ENCODE measurements around the gene ABLIM3. TPM values are rescaled to one million over a fixed set of nuclear protein-coding genes. Genes with fewer than 3 reads are reported as not detected.

ABLIM3 gene
- total and polyA plus RNA-seq, 9 of the 15 experiments (the other 6 are each of a cell fraction or from before 2014, with no cell fraction given), result 0.03 to 0.38 (median 0.11) TPM

DNA sequence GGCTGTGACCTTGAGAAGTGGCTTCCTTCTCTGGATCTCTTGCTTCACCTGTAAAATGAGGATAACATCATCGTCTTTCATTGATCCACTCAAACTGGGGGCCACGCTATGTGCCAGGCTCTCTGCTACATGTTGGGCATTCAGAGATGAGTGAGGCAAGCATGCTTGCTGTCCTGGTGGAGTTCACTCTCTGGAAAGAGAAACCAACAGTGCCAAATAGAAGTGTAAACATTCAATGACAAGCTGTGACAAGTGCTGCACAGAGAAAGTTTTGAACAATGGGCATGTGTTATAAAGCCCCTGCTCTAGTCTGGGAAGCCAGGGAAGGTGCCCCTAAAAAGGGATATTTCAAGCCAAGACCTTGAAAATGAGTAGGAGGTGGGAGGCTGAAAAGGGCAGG, 79.5 kb downstream of the ABLIM3 start (continued):
- TF ChIP-seq GATA2 (CRISPR knock-in tag; IDR thresholded peaks at IDR 0.05), result no peak

DNA sequence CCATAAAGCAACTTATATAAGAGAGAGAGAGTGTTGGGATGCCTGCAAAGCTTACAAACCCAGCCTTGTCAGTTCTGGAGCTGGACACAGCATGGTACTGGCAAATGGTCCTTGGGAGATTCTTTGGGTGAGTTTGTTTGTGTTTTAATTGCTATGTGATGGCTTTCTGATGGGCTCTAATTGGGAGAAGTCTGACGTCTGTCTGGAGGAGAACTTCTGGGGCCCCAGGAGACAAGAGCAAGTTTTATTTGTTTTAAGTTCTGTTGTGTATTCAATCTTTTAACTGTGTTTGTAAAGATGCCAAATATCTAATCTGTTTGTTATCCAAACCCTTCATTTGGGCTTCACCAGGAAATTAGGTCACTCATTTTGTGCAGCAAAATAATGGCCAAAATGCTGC, 80.0 kb downstream of the ABLIM3 start:
- H3K4me2 ChIP-seq (ENCODE audit: insufficient read depth, low read length), result no peak overlapping the region
- in situ Hi-C loops (cut with MboI), result no loop called here

More for the DNA sequence above, 80.0 kb downstream of the ABLIM3 start:
- BruUV-seq (replicated peaks), result no TSS peak
- ATAC-seq, result no peak
- no peaks in the 10 kb centered on the region for H3K9me3 ChIP-seq (replicated peaks; ENCODE audit: control insufficient read depth, insufficient read depth, low read depth, low read length)
- H3K27ac ChIP-seq (ENCODE audit: extremely low read depth, low read depth, low read length), result no peak overlapping the region
- ChIA-PET POLR2A (no interaction called here), CTCF (ENCODE audit: low intra/inter-chr PET ratio) (no interaction called here)
- H2AFZ ChIP-seq (ENCODE audit: low read depth, low read length), result no peak overlapping the region
- TF ChIP-seq MYC (IDR thresholded peaks at IDR 0.05; ENCODE audit: low read depth, low read length) (no peak), MYC (CRISPR knock-in tag; IDR thresholded peaks at IDR 0.05; ENCODE audit: borderline replicate concordance, low read depth) (no peak), ZC3H4 (CRISPR knock-in tag; IDR thresholded peaks at IDR 0.05; ENCODE audit: borderline replicate concordance) (no peak), MCM7 (IDR thresholded peaks at IDR 0.05) (no peak), HLTF (IDR thresholded peaks at IDR 0.05) (no peak), MCM2 (IDR thresholded peaks at IDR 0.05; ENCODE audit: low read depth) (no peak), CSDE1 (IDR thresholded peaks at IDR 0.05) (no peak), RAD51 (IDR thresholded peaks at IDR 0.05; ENCODE audit: borderline replicate concordance, low read depth) (no peak), ZNF239 (CRISPR knock-in tag; IDR thresholded peaks at IDR 0.05) (no peak), ZNF696 (CRISPR knock-in tag; conservative IDR thresholded peaks at IDR 0.05) (no peak)
- TF ChIP-seq, protein P1, sequence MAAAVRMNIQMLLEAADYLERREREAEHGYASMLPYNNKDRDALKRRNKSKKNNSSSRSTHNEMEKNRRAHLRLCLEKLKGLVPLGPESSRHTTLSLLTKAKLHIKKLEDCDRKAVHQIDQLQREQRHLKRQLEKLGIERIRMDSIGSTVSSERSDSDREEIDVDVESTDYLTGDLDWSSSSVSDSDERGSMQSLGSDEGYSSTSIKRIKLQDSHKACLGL (CRISPR knock-in tag; IDR thresholded peaks at IDR 0.05; ENCODE audit: borderline replicate concordance, poor library complexity, severe bottlenecking), result no peak
- TF ChIP-seq, protein P2, sequence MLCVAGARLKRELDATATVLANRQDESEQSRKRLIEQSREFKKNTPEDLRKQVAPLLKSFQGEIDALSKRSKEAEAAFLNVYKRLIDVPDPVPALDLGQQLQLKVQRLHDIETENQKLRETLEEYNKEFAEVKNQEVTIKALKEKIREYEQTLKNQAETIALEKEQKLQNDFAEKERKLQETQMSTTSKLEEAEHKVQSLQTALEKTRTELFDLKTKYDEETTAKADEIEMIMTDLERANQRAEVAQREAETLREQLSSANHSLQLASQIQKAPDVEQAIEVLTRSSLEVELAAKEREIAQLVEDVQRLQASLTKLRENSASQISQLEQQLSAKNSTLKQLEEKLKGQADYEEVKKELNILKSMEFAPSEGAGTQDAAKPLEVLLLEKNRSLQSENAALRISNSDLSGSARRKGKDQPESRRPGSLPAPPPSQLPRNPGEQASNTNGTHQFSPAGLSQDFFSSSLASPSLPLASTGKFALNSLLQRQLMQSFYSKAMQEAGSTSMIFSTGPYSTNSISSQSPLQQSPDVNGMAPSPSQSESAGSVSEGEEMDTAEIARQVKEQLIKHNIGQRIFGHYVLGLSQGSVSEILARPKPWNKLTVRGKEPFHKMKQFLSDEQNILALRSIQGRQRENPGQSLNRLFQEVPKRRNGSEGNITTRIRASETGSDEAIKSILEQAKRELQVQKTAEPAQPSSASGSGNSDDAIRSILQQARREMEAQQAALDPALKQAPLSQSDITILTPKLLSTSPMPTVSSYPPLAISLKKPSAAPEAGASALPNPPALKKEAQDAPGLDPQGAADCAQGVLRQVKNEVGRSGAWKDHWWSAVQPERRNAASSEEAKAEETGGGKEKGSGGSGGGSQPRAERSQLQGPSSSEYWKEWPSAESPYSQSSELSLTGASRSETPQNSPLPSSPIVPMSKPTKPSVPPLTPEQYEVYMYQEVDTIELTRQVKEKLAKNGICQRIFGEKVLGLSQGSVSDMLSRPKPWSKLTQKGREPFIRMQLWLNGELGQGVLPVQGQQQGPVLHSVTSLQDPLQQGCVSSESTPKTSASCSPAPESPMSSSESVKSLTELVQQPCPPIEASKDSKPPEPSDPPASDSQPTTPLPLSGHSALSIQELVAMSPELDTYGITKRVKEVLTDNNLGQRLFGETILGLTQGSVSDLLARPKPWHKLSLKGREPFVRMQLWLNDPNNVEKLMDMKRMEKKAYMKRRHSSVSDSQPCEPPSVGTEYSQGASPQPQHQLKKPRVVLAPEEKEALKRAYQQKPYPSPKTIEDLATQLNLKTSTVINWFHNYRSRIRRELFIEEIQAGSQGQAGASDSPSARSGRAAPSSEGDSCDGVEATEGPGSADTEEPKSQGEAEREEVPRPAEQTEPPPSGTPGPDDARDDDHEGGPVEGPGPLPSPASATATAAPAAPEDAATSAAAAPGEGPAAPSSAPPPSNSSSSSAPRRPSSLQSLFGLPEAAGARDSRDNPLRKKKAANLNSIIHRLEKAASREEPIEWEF (CRISPR knock-in tag; IDR thresholded peaks at IDR 0.05), result no peak
- TF ChIP-seq, protein P3, sequence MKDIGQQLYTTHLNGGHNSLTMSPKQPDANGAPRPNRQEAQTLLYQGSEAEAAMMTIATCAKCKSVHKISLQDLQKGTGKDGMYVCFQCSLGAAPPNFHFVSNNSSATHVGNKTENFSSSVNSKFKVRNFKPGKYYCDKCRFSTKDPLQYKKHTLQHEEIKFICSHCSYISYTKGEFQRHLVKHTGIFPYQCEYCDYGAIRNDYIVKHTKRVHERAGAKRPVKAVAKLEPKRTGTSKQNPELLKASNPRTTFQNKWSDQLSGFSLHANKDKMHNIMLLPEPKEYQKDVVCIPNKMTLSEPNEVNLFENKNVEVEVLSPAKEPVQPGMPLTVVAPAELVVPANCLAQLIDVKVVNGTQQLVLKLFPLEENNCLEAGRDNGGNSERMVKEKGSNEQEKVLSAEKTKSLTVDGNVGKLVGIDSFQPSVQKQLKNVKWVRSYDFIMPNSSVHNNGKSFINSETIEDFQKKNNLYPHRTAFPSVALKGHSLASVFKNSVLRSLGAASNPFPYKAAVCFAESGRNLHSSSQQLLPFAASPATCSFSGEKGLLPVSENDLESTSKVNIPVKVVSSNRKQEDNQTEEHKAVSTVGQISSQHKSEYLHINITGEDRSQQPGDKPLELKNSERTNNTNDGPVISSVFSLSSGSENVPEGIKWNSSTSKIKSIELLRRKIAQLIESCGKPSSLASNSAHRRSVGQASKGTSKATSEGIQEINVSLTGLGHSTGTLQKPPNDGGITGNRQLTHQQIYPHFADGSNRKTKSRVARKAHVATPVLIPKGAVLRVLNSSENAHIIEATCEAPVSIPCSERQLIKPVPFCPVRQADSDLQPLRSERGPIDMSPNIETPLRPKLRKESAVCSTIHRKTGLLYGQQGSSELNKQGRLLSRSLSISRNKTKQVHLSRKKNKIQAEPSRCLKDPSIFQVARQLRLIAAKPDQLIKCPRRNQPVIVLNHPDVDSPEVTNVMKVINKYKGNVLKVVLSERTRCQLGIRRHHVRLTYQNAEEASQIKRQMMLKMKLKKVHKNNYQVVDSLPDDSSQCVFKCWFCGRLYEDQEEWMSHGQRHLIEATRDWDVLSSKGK (CRISPR knock-in tag; IDR thresholded peaks at IDR 0.05), result no peak
- 0% methylated on average over 1 of the region's 1 CpG for WGBS (ENCODE audit: insufficient coverage, low coverage, missing lambda C conversion rate)
- no peak for DNase-seq (ENCODE audit: extremely low read depth in 1 of 4, low spot score in 3 of 4)
- no peaks in the 10 kb centered on the region for H3K4me1 ChIP-seq (replicated peaks in 1 of 2; ENCODE audit: control insufficient read depth in 2 of 2, insufficient read depth in 2 of 2, low read length in 2 of 2)
- no peaks in the 10 kb centered on the region for H3K79me2 ChIP-seq (ENCODE audit: control insufficient read depth, insufficient read depth, low read length)
- no peak for FAIRE-seq
- no peak overlapping the region for H3K9ac ChIP-seq (ENCODE audit: insufficient read depth in 1 of 2, low read depth in 2 of 2, low read length in 2 of 2)
- no peaks in the 10 kb centered on the region for H3K9me1 ChIP-seq (ENCODE audit: control insufficient read depth, insufficient read depth, low read length)
- H3K27me3 ChIP-seq (ENCODE audit: control insufficient read depth in 2 of 2, insufficient read depth in 2 of 2, low read length in 2 of 2), result peaks cover 2 to 18% of the 10 kb centered on the region in 2 experiments; a peak in 2 of 5 replicates
- no peak overlapping the region for H3K4me3 ChIP-seq
- intact Hi-C loops (cut with micrococcal nuclease), result no loop called here
- H4K20me1 ChIP-seq (replicated peaks; ENCODE audit: control insufficient read depth, insufficient read depth, low read length), result no peaks in the 10 kb centered on the region
- no peaks in the 10 kb centered on the region for H3K36me3 ChIP-seq (ENCODE audit: control insufficient read depth, insufficient read depth, low read length)

Measured in K562 (cell line).